ENCODE data around the gene EXD3. TPM values are rescaled to one million over a fixed set of nuclear protein-coding genes. Genes with fewer than 3 reads are reported as not detected.

Gene EXD3
- total RNA-seq, 1 experiment from 2014 or later = 15.3 TPM

GRCh38 chr9:137373611-137373980 lies 49.4 kb downstream of the EXD3 start:
- peaks cover 3 to 5% of the 10 kb centered on the region in 2 experiments; a peak in 3 of 5 replicates for H3K9me3 Mint-ChIP-seq
- no peak overlapping the region for H3K18ac ChIP-seq (ENCODE audit: insufficient read length, low read depth, low read length)

More at GRCh38 chr9:137373611-137373980, 49.4 kb downstream of the EXD3 start:
- H3K27ac Mint-ChIP-seq = 0 out of 7 replicates have a peak overlapping the region, but pooled peaks of 1 of the 3 experiments have one; percentile 36
- Histone ChIP-seq H3K27me3 (ENCODE audit: insufficient read depth, low read length) (no peaks in the 10 kb centered on the region), H3K4me1 (ENCODE audit: insufficient read depth, low read length) (no peaks in the 10 kb centered on the region), H3K4ac (ENCODE audit: low read depth, low read length) (no peak overlapping the region), H3K23me2 (ENCODE audit: insufficient read length, low read depth, low read length, poor library complexity, severe bottlenecking) (no peaks in the 10 kb centered on the region), H4K20me1 (ENCODE audit: control insufficient read depth, insufficient read depth, insufficient read length) (no peaks in the 10 kb centered on the region), H3K56ac (ENCODE audit: insufficient read length, low read depth, low read length) (no peak overlapping the region), H3K23ac (ENCODE audit: insufficient read length, low read depth, low read length) (no peak overlapping the region), H3K9ac (ENCODE audit: extremely low read depth, insufficient read length, low read length) (no peak overlapping the region), H2BK12ac (ENCODE audit: insufficient read length, low read depth, low read length) (no peak overlapping the region), H3K27ac (ENCODE audit: insufficient read length, low read depth, low read length) (no peak overlapping the region), H3T11ph (ENCODE audit: low read length) (no peak overlapping the region), H3K14ac (ENCODE audit: insufficient read depth, low read length) (no peak overlapping the region), H3K79me2 (ENCODE audit: insufficient read depth, low read length) (no peaks in the 10 kb centered on the region), H2BK5ac (ENCODE audit: insufficient read length, low read length) (no peak overlapping the region), H2BK15ac (ENCODE audit: low read depth, low read length) (no peak overlapping the region), H3K4me2 (ENCODE audit: insufficient read depth, insufficient read length, low read length) (no peak overlapping the region), H2BK20ac (ENCODE audit: low read depth, low read length, poor library complexity, severe bottlenecking) (no peak overlapping the region), H2AFZ (ENCODE audit: low read length) (no peak overlapping the region), H2AK5ac (ENCODE audit: insufficient read length, low read length) (no peak overlapping the region), H3K9me3 (ENCODE audit: control insufficient read depth, low read depth, low read length) (no peaks in the 10 kb centered on the region), H2BK120ac (ENCODE audit: low read depth, low read length, poor library complexity, severe bottlenecking) (no peak overlapping the region), H3K79me1 (ENCODE audit: insufficient read depth, low read depth, low read length, poor library complexity, severe bottlenecking) (no peaks in the 10 kb centered on the region), H4K8ac (replicated peaks; ENCODE audit: insufficient read length, low read depth, low read length) (no peak overlapping the region), H4K91ac (ENCODE audit: insufficient read length, low read depth, low read length) (no peak overlapping the region), H4K5ac (ENCODE audit: insufficient read length, low read depth, low read length) (no peak overlapping the region)
- H3K4me3 Mint-ChIP-seq = no peak overlapping the region
- H3K27me3 Mint-ChIP-seq (ENCODE audit: low read depth) = peaks cover 26% of the 10 kb centered on the region
- H3K36me3 Mint-ChIP-seq (ENCODE audit: insufficient read depth in 1 of 3, low read depth in 3 of 3) = peaks cover 0 to 3% (median 0%) of the 10 kb centered on the region in 3 experiments; a peak in 1 of 7 replicates
- TF ChIP-seq CTCF (conservative IDR thresholded peaks at IDR 0.05) = no peak
- H3K4me1 Mint-ChIP-seq = no peaks in the 10 kb centered on the region
- WGBS (ENCODE audit: extremely low coverage, insufficient read length, low lambda C conversion rate) = no CpG with 5 or more reads among the region's 16 CpGs
- DNase-seq = no peak
